GM18861 (cell line): Measurements from ENCODE around the gene SPTLC1.

Experiments
- ATAC-seq: cut with Tn5 transposase; IDR thresholded peaks from one replicate; pipeline ENCODE4 v1.9.1; 2021; ENCODE audit not compliant: unreplicated experiment

SPTLC1 gene

GRCh38 chr9:91992461-91993041 lies 122.7 kb downstream of the SPTLC1 start:
- ATAC-seq, result no peak

GRCh38 chr9:91991721-91992341 lies 123.4 kb downstream of the SPTLC1 start:
- ATAC-seq, result no peak

- no peak for ATAC-seq
These were observed 129.0 kb downstream of the SPTLC1 start for GRCh38 chr9:91986248-91986647.

GRCh38 chr9:91985692-91986091 lies 129.5 kb downstream of the SPTLC1 start:
- no peak for ATAC-seq
